ENCODE measurements around the gene LAPTM4A.

LAPTM4A gene

GRCh38 chr2:20034218-20034617 is 17.2 kb downstream of the LAPTM4A start:
- Histone ChIP-seq H3K36me3 (ENCODE audit: control insufficient read depth, insufficient read depth, low read length) (peaks cover 88% of the 10 kb centered on the region), H3K9me3 (ENCODE audit: control insufficient read depth, insufficient read depth, low read length) (no peaks in the 10 kb centered on the region), H3K27ac (ENCODE audit: low read depth, low read length) (no peak overlapping the region), H3K27me3 (ENCODE audit: control insufficient read depth, insufficient read depth, low read length) (no peaks in the 10 kb centered on the region), H3K4me3 (ENCODE audit: low read depth, low read length) (no peak overlapping the region), H3K9ac (ENCODE audit: low read depth, low read length) (no peak overlapping the region), H3K4me1 (ENCODE audit: control insufficient read depth, insufficient read depth, low read length) (peaks cover 3% of the 10 kb centered on the region; the same call in 1 of the 2 replicates)

GRCh38 chr2:20033322-20033721 is 18.1 kb downstream of the LAPTM4A start:
- Histone ChIP-seq H3K27ac (ENCODE audit: low read depth, low read length) (no peak overlapping the region), H3K4me3 (ENCODE audit: low read depth, low read length) (no peak overlapping the region), H3K27me3 (ENCODE audit: control insufficient read depth, insufficient read depth, low read length) (no peaks in the 10 kb centered on the region), H3K9ac (ENCODE audit: low read depth, low read length) (no peak overlapping the region), H3K4me1 (ENCODE audit: control insufficient read depth, insufficient read depth, low read length) (peaks cover 3% of the 10 kb centered on the region; the same call in 1 of the 2 replicates), H3K36me3 (ENCODE audit: control insufficient read depth, insufficient read depth, low read length) (peaks cover 87% of the 10 kb centered on the region), H3K9me3 (ENCODE audit: control insufficient read depth, insufficient read depth, low read length) (no peaks in the 10 kb centered on the region)

- no peak overlapping the region for H3K9ac ChIP-seq (ENCODE audit: low read depth, low read length)
- no peak overlapping the region for H3K4me3 ChIP-seq (ENCODE audit: low read depth, low read length)
- H3K4me1 ChIP-seq (ENCODE audit: control insufficient read depth, insufficient read depth, low read length): peaks cover 3% of the 10 kb centered on the region; the same call in 1 of the 2 replicates
- H3K9me3 ChIP-seq (ENCODE audit: control insufficient read depth, insufficient read depth, low read length): no peaks in the 10 kb centered on the region
- H3K27ac ChIP-seq (ENCODE audit: low read depth, low read length): no peak overlapping the region
- H3K27me3 ChIP-seq (ENCODE audit: control insufficient read depth, insufficient read depth, low read length): no peaks in the 10 kb centered on the region
- peaks cover 61% of the 10 kb centered on the region for H3K36me3 ChIP-seq (ENCODE audit: control insufficient read depth, insufficient read depth, low read length)
These were observed 21.2 kb downstream of the LAPTM4A start for GRCh38 chr2:20030224-20030623.

GRCh38 chr2:20027705-20028434 is 23.6 kb downstream of the LAPTM4A start:
- Histone ChIP-seq H3K27ac (ENCODE audit: low read depth, low read length) (no peak overlapping the region), H3K9me3 (ENCODE audit: control insufficient read depth, insufficient read depth, low read length) (no peaks in the 10 kb centered on the region; the same call in 1 of the 2 replicates), H3K36me3 (ENCODE audit: control insufficient read depth, insufficient read depth, low read length) (peaks cover 38% of the 10 kb centered on the region), H3K9ac (ENCODE audit: low read depth, low read length) (no peak overlapping the region), H3K4me3 (ENCODE audit: low read depth, low read length) (no peak overlapping the region), H3K4me1 (ENCODE audit: control insufficient read depth, insufficient read depth, low read length) (no peaks in the 10 kb centered on the region), H3K27me3 (ENCODE audit: control insufficient read depth, insufficient read depth, low read length) (no peaks in the 10 kb centered on the region)

GRCh38 chr2:20027260-20027677 is 24.2 kb downstream of the LAPTM4A start:
- Histone ChIP-seq H3K4me1 (ENCODE audit: control insufficient read depth, insufficient read depth, low read length) (no peaks in the 10 kb centered on the region), H3K9me3 (ENCODE audit: control insufficient read depth, insufficient read depth, low read length) (peaks cover 3% of the 10 kb centered on the region), H3K4me3 (ENCODE audit: low read depth, low read length) (no peak overlapping the region), H3K36me3 (ENCODE audit: control insufficient read depth, insufficient read depth, low read length) (peaks cover 32% of the 10 kb centered on the region), H3K27ac (ENCODE audit: low read depth, low read length) (no peak overlapping the region), H3K27me3 (ENCODE audit: control insufficient read depth, insufficient read depth, low read length) (no peaks in the 10 kb centered on the region), H3K9ac (ENCODE audit: low read depth, low read length) (no peak overlapping the region)

- no peak overlapping the region for H3K9ac ChIP-seq (ENCODE audit: low read depth, low read length)
- H3K4me3 ChIP-seq (ENCODE audit: low read depth, low read length): no peak overlapping the region
- no peaks in the 10 kb centered on the region for H3K4me1 ChIP-seq (ENCODE audit: control insufficient read depth, insufficient read depth, low read length)
- peaks cover 14% of the 10 kb centered on the region for H3K9me3 ChIP-seq (ENCODE audit: control insufficient read depth, insufficient read depth, low read length)
- H3K36me3 ChIP-seq (ENCODE audit: control insufficient read depth, insufficient read depth, low read length): peaks cover 15% of the 10 kb centered on the region; the same call in 1 of the 2 replicates
- H3K27me3 ChIP-seq (ENCODE audit: control insufficient read depth, insufficient read depth, low read length): no peaks in the 10 kb centered on the region
- no peak overlapping the region for H3K27ac ChIP-seq (ENCODE audit: low read depth, low read length)
These were observed 26.2 kb downstream of the LAPTM4A start for GRCh38 chr2:20025065-20025786.

GRCh38 chr2:20023688-20024087 is 27.7 kb downstream of the LAPTM4A start:
- H3K9me3 ChIP-seq (ENCODE audit: control insufficient read depth, insufficient read depth, low read length): peaks cover 14% of the 10 kb centered on the region
- no peak overlapping the region for H3K4me3 ChIP-seq (ENCODE audit: low read depth, low read length)
- H3K4me1 ChIP-seq (ENCODE audit: control insufficient read depth, insufficient read depth, low read length): no peaks in the 10 kb centered on the region
- H3K9ac ChIP-seq (ENCODE audit: low read depth, low read length): no peak overlapping the region
- H3K27me3 ChIP-seq (ENCODE audit: control insufficient read depth, insufficient read depth, low read length): no peaks in the 10 kb centered on the region
- no peak overlapping the region for H3K27ac ChIP-seq (ENCODE audit: low read depth, low read length)
- H3K36me3 ChIP-seq (ENCODE audit: control insufficient read depth, insufficient read depth, low read length): peaks cover 9% of the 10 kb centered on the region; the same call in 1 of the 2 replicates

GRCh38 chr2:20021405-20022009 is 29.9 kb downstream of the LAPTM4A start:
- Histone ChIP-seq H3K27me3 (ENCODE audit: control insufficient read depth, insufficient read depth, low read length) (no peaks in the 10 kb centered on the region), H3K27ac (ENCODE audit: low read depth, low read length) (no peak overlapping the region), H3K4me1 (ENCODE audit: control insufficient read depth, insufficient read depth, low read length) (no peaks in the 10 kb centered on the region), H3K4me3 (ENCODE audit: low read depth, low read length) (no peak overlapping the region), H3K9ac (ENCODE audit: low read depth, low read length) (no peak overlapping the region), H3K36me3 (ENCODE audit: control insufficient read depth, insufficient read depth, low read length) (no peaks in the 10 kb centered on the region), H3K9me3 (ENCODE audit: control insufficient read depth, insufficient read depth, low read length) (peaks cover 14% of the 10 kb centered on the region)

- H3K27ac ChIP-seq (ENCODE audit: low read depth, low read length): no peak overlapping the region
- H3K9ac ChIP-seq (ENCODE audit: low read depth, low read length): no peak overlapping the region
- no peaks in the 10 kb centered on the region for H3K36me3 ChIP-seq (ENCODE audit: control insufficient read depth, insufficient read depth, low read length)
- 0 out of 2 replicates have a peak, but pooled peaks cover under 1% of the 10 kb centered on the region for H3K27me3 ChIP-seq (ENCODE audit: control insufficient read depth, insufficient read depth, low read length)
- H3K4me1 ChIP-seq (ENCODE audit: control insufficient read depth, insufficient read depth, low read length): no peaks in the 10 kb centered on the region
- H3K9me3 ChIP-seq (ENCODE audit: control insufficient read depth, insufficient read depth, low read length): peaks cover 14% of the 10 kb centered on the region
- H3K4me3 ChIP-seq (ENCODE audit: low read depth, low read length): no peak overlapping the region
These were observed 31.7 kb downstream of the LAPTM4A start for GRCh38 chr2:20019747-20020146.

GRCh38 chr2:20018601-20019152 is 32.8 kb downstream of the LAPTM4A start:
- Histone ChIP-seq H3K27ac (ENCODE audit: low read depth, low read length) (no peak overlapping the region), H3K4me1 (ENCODE audit: control insufficient read depth, insufficient read depth, low read length) (peaks cover 1% of the 10 kb centered on the region), H3K4me3 (ENCODE audit: low read depth, low read length) (no peak overlapping the region), H3K36me3 (ENCODE audit: control insufficient read depth, insufficient read depth, low read length) (no peaks in the 10 kb centered on the region), H3K9ac (ENCODE audit: low read depth, low read length) (no peak overlapping the region), H3K9me3 (ENCODE audit: control insufficient read depth, insufficient read depth, low read length) (peaks cover 14% of the 10 kb centered on the region), H3K27me3 (ENCODE audit: control insufficient read depth, insufficient read depth, low read length) (peaks cover 11% of the 10 kb centered on the region)

Data from HUES48 (cell line).